Keratinocyte (primary cell): ENCODE results near the gene RAB11FIP2. TPM values are rescaled to one million over a fixed set of nuclear protein-coding genes. Genes with fewer than 3 reads are reported as not detected.

ENCODE experiments used
- DNase-seq: peaks from one replicate; pipeline ENCODE4 v3.0.0-alpha.2; 2011; ENCODE audit warnings: low read depth, missing footprints, low spot score
- FAIRE-seq: peaks from 2 replicates; lab custom pipeline; 2011; peaks lifted over from hg19 to GRCh38; lab: Jason Lieb, UNC
- H2AFZ ChIP-seq: 2 replicates; pipeline ENCODE4 v1.6.0; 2012; ENCODE audit warnings: low read length, control low read depth, inconsistent platforms; ENCODE audit not compliant: control insufficient read depth
- H3K27ac ChIP-seq: 2 replicates; pipeline ENCODE4 v1.5.1; 2011; ENCODE audit warnings: low read length; ENCODE audit not compliant: control insufficient read depth, insufficient read depth
- H3K27me3 ChIP-seq: 3 replicates; pipeline ENCODE4 v1.6.0; 2011; ENCODE audit warnings: low read length; ENCODE audit not compliant: control insufficient read depth, insufficient read depth; ENCODE audit errors: extremely low read depth
- H3K36me3 ChIP-seq, 2 experiments: 2 replicates in 1 of 2; 3 replicates in 1 of 2; pipeline ENCODE4 v1.5.1; 2011; ENCODE audit warnings: low read length in 2 of 2, mild to moderate bottlenecking in 1 of 2; ENCODE audit not compliant: control insufficient read depth in 2 of 2, insufficient read depth in 2 of 2; ENCODE audit errors: extremely low read depth in 1 of 2
- H3K4me1 ChIP-seq: 3 replicates; pipeline ENCODE4 v1.5.1; 2011; ENCODE audit warnings: low read length; ENCODE audit not compliant: control insufficient read depth, insufficient read depth; ENCODE audit errors: extremely low read depth
- H3K4me2 ChIP-seq: 3 replicates; pipeline ENCODE4 v1.6.0; 2011; ENCODE audit warnings: low read depth, low read length; ENCODE audit not compliant: control insufficient read depth, insufficient read depth; ENCODE audit errors: extremely low read depth
- H3K4me3 ChIP-seq, 3 experiments: fragments of 200-600 bp in 1 of 3; sonication (generic) in 1 of 3; 2 replicates in 2 of 3; 3 replicates in 1 of 3; pipeline ENCODE4 v1.5.1; 2011 to 2016; ENCODE audit warnings: low read length in 3 of 3, mild to moderate bottlenecking in 3 of 3, control low read depth in 2 of 3, inconsistent platforms in 1 of 3, low read depth in 1 of 3, mixed read lengths in 1 of 3, mixed run types in 1 of 3, moderate library complexity in 1 of 3; ENCODE audit not compliant: control insufficient read depth in 2 of 3, insufficient read depth in 2 of 3; ENCODE audit errors: extremely low read depth in 1 of 3
- H3K79me2 ChIP-seq: 2 replicates; pipeline ENCODE4 v1.6.0; 2012; ENCODE audit warnings: low read length; ENCODE audit not compliant: control insufficient read depth, insufficient read depth
- H3K9ac ChIP-seq: 3 replicates; pipeline ENCODE4 v1.6.0; 2011; ENCODE audit warnings: low read length; ENCODE audit not compliant: control insufficient read depth, insufficient read depth; ENCODE audit errors: extremely low read depth
- H3K9me1 ChIP-seq: 3 replicates; pipeline ENCODE4 v1.6.0; 2011; ENCODE audit warnings: low read length; ENCODE audit not compliant: control insufficient read depth, insufficient read depth; ENCODE audit errors: extremely low read depth
- H3K9me3 ChIP-seq: 2 replicates; pipeline ENCODE4 v1.5.1; 2012; ENCODE audit warnings: low read depth, low read length; ENCODE audit not compliant: control insufficient read depth
- H4K20me1 ChIP-seq: 3 replicates; pipeline ENCODE4 v1.6.0; 2011; ENCODE audit warnings: low read length; ENCODE audit not compliant: control insufficient read depth, insufficient read depth; ENCODE audit errors: extremely low read depth
- CTCF ChIP-seq, 3 experiments: IDR thresholded peaks in 1 of 3; conservative IDR thresholded peaks in 1 of 3; optimal IDR thresholded peaks in 1 of 3; 2 replicates in 2 of 3; 3 replicates in 1 of 3; pipeline versions ENCODE3 to v1.5.1; 2011; ENCODE audit warnings: low read length in 3 of 3, mild to moderate bottlenecking in 3 of 3, moderate library complexity in 2 of 3, control low read depth in 1 of 3, inconsistent platforms in 1 of 3; ENCODE audit not compliant: insufficient read depth in 2 of 3; ENCODE audit errors: extremely low read depth in 1 of 3
- EZH2 ChIP-seq: IDR thresholded peaks from one replicate; pipeline ENCODE4 v1.6.1; 2012; ENCODE audit warnings: inconsistent platforms, mild to moderate bottlenecking, low read length, moderate library complexity
- dilution Hi-C: fragments of 300-500 bp; cut with MboI; formaldehyde crosslinking; loops from one replicate; pipeline ENCODE4 v1.7.0; 2020; ENCODE audit warnings: low sequenced_read_pairs; ENCODE audit not compliant: extremely low pct_ligation_motif_present
- polyA plus RNA-seq, 5 experiments: library from polyadenylated mRNA; depleted of rRNA in 3 of 5; stranded (reverse) in 3 of 5; stranded (forward) in 1 of 5; unstranded in 1 of 5; fragments of >200 nt; gene quantifications; 1 replicate in 1 of 5; 2 replicates in 3 of 5; 3 replicates in 1 of 5; pipeline versions ENCODE4 v1.2.1 to v1.2.3, GENCODE V29; 2011 to 2012; ENCODE audit warnings: missing spikeins in 2 of 5, low read depth in 1 of 5, low replicate concordance in 1 of 5

The RAB11FIP2 gene
- polyA plus RNA-seq, 1 donor (not counting 4 experiments of a cell fraction or from before 2014, with no cell fraction given): 6.1 TPM

GRCh38 chr10:118017071-118017740 is 29.5 kb downstream of the RAB11FIP2 start:
- H4K20me1 ChIP-seq: no peaks in the 10 kb centered on the region
- dilution Hi-C loops: no loop called here
- no peak for TF ChIP-seq CTCF (optimal IDR thresholded peaks at IDR 0.05 in 1 of 3, IDR thresholded peaks at IDR 0.05 in 1 of 3, conservative IDR thresholded peaks at IDR 0.05 in 1 of 3; ENCODE audit: extremely low read depth in 1 of 3, insufficient read depth in 2 of 3, low read length in 3 of 3)
- TF ChIP-seq EZH2: no peak
- H3K4me2 ChIP-seq: no peak overlapping the region
- no peaks in the 10 kb centered on the region for H3K9me1 ChIP-seq
- no peaks in the 10 kb centered on the region for H3K27me3 ChIP-seq
- H3K9me3 ChIP-seq: no peaks in the 10 kb centered on the region
- no peak overlapping the region for H3K4me3 ChIP-seq
- H3K36me3 ChIP-seq: peaks cover 0 to 3% of the 10 kb centered on the region in 2 experiments
- H3K9ac ChIP-seq: no peak overlapping the region
- no peak overlapping the region for H2AFZ ChIP-seq
- H3K27ac ChIP-seq: no peak overlapping the region
- no peaks in the 10 kb centered on the region for H3K4me1 ChIP-seq
- no peaks in the 10 kb centered on the region for H3K79me2 ChIP-seq
- DNase-seq: no peak
- FAIRE-seq: no peak

GRCh38 chr10:118012952-118013525 is 33.7 kb downstream of the RAB11FIP2 start:
- H3K4me2 ChIP-seq: no peak overlapping the region
- peaks cover 0 to 3% of the 10 kb centered on the region in 2 experiments for H3K36me3 ChIP-seq
- H3K4me3 ChIP-seq: no peak overlapping the region
- no peak overlapping the region for H3K9ac ChIP-seq
- H2AFZ ChIP-seq: no peak overlapping the region
- no peaks in the 10 kb centered on the region for H3K9me1 ChIP-seq
- H3K4me1 ChIP-seq: no peaks in the 10 kb centered on the region
- no peaks in the 10 kb centered on the region for H3K79me2 ChIP-seq
- no peak overlapping the region for H3K27ac ChIP-seq
- dilution Hi-C loops: no loop called here
- TF ChIP-seq CTCF (optimal IDR thresholded peaks at IDR 0.05 in 1 of 3, IDR thresholded peaks at IDR 0.05 in 1 of 3, conservative IDR thresholded peaks at IDR 0.05 in 1 of 3; ENCODE audit: extremely low read depth in 1 of 3, insufficient read depth in 2 of 3, low read length in 3 of 3): no peak
- TF ChIP-seq EZH2: no peak
- DNase-seq (no peak), FAIRE-seq (no peak)
- no peaks in the 10 kb centered on the region for H4K20me1 ChIP-seq
- no peaks in the 10 kb centered on the region for H3K9me3 ChIP-seq
- no peaks in the 10 kb centered on the region for H3K27me3 ChIP-seq
